ENCODE measurements around the gene DDX3X.

DNA sequence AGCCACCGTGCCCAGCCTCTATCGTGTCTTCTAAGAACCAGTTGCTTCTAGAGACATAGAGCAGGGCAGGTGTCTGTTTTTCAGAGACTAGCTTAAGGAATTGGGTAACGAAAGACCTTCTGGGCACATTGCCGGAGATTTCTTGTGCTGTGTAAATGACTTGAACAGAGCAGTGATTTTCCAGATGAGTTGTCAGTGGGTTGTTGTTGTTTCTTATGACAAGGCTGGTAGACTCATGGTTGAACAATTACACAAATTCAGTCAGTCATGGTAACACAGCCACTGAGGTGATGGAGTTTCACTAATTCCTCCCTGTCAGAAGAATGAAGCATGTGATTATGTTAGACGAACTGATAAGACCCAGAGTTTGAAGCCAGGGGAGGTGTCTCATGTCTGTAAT is 20.5 kb upstream of the DDX3X start:
- TF ChIP-seq CEBPB (IDR thresholded peaks at IDR 0.05) (no peak), MAX (IDR thresholded peaks at IDR 0.05) (no peak)

Measured in Ishikawa (cell line).